Central memory CD8-positive, alpha-beta T cell (primary cell): Measurements from ENCODE around the gene PRMT3.

Experiments used
- ATAC-seq: fragments of 150-1000 bp; cut with Tn5 transposase; replicated peaks from 2 replicates; pipeline ENCODE4 v1.10.0; 2022; ENCODE audit warnings: mild to moderate bottlenecking, moderate FRiP score, moderate number of reproducible peaks; ENCODE audit not compliant: poor library complexity, severe bottlenecking; ENCODE audit errors: extremely low read depth
- DNase-seq, 2 donors: peaks; one replicate each; pipeline ENCODE4 v3.0.0; 2021; ENCODE audit warnings: low spot score in 2 of 2
- H3K27ac Mint-ChIP-seq: one replicate; pipeline ENCODE4 v1.8.0; 2022; ENCODE audit warnings: low read depth, mild to moderate bottlenecking, moderate library complexity, mixed read lengths
- H3K27me3 Mint-ChIP-seq: one replicate; pipeline ENCODE4 v1.8.0; 2022; ENCODE audit warnings: mixed read lengths
- H3K36me3 Mint-ChIP-seq: one replicate; pipeline ENCODE4 v1.8.0; 2022; ENCODE audit warnings: mild to moderate bottlenecking, moderate library complexity, mixed read lengths; ENCODE audit not compliant: insufficient read depth
- H3K4me1 Mint-ChIP-seq: one replicate; pipeline ENCODE4 v1.8.0; 2022; ENCODE audit warnings: mixed read lengths
- H3K4me3 Mint-ChIP-seq: one replicate; pipeline ENCODE4 v1.8.0; 2022; ENCODE audit warnings: mild to moderate bottlenecking, moderate library complexity, mixed read lengths
- H3K9me3 Mint-ChIP-seq: one replicate; pipeline ENCODE4 v1.8.0; 2022; ENCODE audit warnings: mixed read lengths

PRMT3 gene

DNA sequence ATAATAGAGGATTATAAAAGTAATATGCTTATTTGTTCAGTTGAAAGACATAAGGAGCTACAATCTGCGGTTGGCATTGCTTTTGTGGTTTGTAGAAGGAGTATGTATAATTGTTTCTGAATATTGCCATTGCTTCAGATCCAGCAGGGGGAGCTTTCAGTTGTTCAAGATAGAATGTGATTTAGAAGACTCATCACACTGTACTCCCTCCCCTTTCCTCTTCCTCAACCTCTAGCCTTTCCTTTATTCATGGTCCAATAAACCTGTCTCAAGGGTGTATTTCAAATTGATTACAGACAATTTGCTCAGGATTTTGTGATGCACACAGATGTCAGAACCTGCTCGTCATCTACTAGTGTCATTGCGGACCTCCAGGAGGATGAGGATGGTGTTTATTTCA lies 9.8 kb downstream of the PRMT3 start:
- ATAC-seq: peak; percentile 86
- no peaks in the 10 kb centered on the region for H3K9me3 Mint-ChIP-seq
- DNase-seq: no peak
- H3K27ac Mint-ChIP-seq: no peak overlapping the region
- H3K4me1 Mint-ChIP-seq: peaks cover 9% of the 10 kb centered on the region
- no peak overlapping the region for H3K4me3 Mint-ChIP-seq
- H3K36me3 Mint-ChIP-seq: peaks cover 30% of the 10 kb centered on the region
- H3K27me3 Mint-ChIP-seq: no peaks in the 10 kb centered on the region

DNA sequence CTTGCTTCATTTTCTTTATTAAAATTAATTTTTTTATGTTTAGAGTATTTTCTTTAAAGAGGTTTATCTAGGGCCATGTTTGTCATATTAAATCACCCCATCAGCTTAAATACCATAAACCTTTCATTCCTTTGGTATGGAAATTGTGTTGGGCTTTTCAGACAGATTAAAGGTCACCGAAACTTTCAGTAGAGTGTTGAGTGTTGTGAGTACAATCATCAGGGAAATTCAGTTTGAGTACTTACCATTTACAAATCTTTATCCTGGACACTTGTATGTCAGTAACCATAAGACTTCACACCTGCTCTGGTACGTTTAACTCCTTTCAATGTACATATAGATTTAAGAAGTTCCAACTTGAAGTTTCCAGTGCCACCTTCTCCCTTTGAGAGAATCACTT lies 12.0 kb downstream of the PRMT3 start:
- no peak overlapping the region for H3K27ac Mint-ChIP-seq
- H3K9me3 Mint-ChIP-seq: no peaks in the 10 kb centered on the region
- peaks cover 9% of the 10 kb centered on the region for H3K4me1 Mint-ChIP-seq
- no peak for DNase-seq
- ATAC-seq: no peak
- no peak overlapping the region for H3K4me3 Mint-ChIP-seq
- no peaks in the 10 kb centered on the region for H3K27me3 Mint-ChIP-seq
- peaks cover 34% of the 10 kb centered on the region for H3K36me3 Mint-ChIP-seq

GRCh38 chr11:20403059-20403458 lies 15.5 kb downstream of the PRMT3 start:
- H3K36me3 Mint-ChIP-seq: peaks cover 36% of the 10 kb centered on the region
- H3K4me1 Mint-ChIP-seq: no peaks in the 10 kb centered on the region
- no peak for DNase-seq
- no peak overlapping the region for H3K27ac Mint-ChIP-seq
- no peak for ATAC-seq
- H3K27me3 Mint-ChIP-seq: no peaks in the 10 kb centered on the region
- no peak overlapping the region for H3K4me3 Mint-ChIP-seq
- no peaks in the 10 kb centered on the region for H3K9me3 Mint-ChIP-seq

DNA sequence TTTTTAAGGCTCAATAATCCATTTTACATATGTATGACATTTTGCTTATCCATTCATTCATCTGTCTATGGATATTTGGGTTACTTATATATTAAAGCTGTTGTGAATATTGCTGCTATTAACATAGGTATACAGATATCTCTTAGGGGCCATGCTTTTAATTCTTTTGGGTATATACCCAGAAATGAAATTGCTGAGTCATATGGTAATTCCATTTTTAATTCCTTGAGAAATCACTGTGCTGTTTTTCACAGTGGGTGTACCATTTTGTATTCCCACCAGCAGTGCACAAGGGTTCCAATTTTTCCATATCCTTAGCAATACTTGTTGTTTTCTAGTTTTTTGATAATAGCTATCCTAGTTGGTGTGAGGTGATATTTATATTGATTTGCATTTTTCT lies 19.0 kb downstream of the PRMT3 start:
- no peak for ATAC-seq
- H3K4me3 Mint-ChIP-seq: no peak overlapping the region
- no peaks in the 10 kb centered on the region for H3K9me3 Mint-ChIP-seq
- H3K27me3 Mint-ChIP-seq: no peaks in the 10 kb centered on the region
- peaks cover 36% of the 10 kb centered on the region for H3K36me3 Mint-ChIP-seq
- no peak overlapping the region for H3K27ac Mint-ChIP-seq
- no peak for DNase-seq
- H3K4me1 Mint-ChIP-seq: peaks cover 5% of the 10 kb centered on the region

GRCh38 chr11:20407344-20407743 lies 19.8 kb downstream of the PRMT3 start:
- peaks cover 5% of the 10 kb centered on the region for H3K4me1 Mint-ChIP-seq
- ATAC-seq (no peak), DNase-seq (no peak)
- no peaks in the 10 kb centered on the region for H3K9me3 Mint-ChIP-seq
- H3K27ac Mint-ChIP-seq: no peak overlapping the region
- no peaks in the 10 kb centered on the region for H3K27me3 Mint-ChIP-seq
- H3K36me3 Mint-ChIP-seq: peaks cover 34% of the 10 kb centered on the region
- H3K4me3 Mint-ChIP-seq: no peak overlapping the region

- Mint-ChIP-seq H3K4me1 (peaks cover 14% of the 10 kb centered on the region), H3K27ac (no peak overlapping the region), H3K4me3 (no peak overlapping the region), H3K27me3 (no peaks in the 10 kb centered on the region), H3K9me3 (no peaks in the 10 kb centered on the region), H3K36me3 (peaks cover 22% of the 10 kb centered on the region)
- ATAC-seq: no peak
- DNase-seq: no peak
Measured at GRCh38 chr11:20415432-20415831, 27.9 kb downstream of the PRMT3 start.

- DNase-seq (no peak), ATAC-seq (no peak)
- Mint-ChIP-seq H3K4me1 (peaks cover 15% of the 10 kb centered on the region), H3K4me3 (no peak overlapping the region), H3K27ac (no peak overlapping the region), H3K9me3 (no peaks in the 10 kb centered on the region), H3K27me3 (no peaks in the 10 kb centered on the region), H3K36me3 (peaks cover 24% of the 10 kb centered on the region)
Measured at GRCh38 chr11:20417771-20418170, 30.3 kb downstream of the PRMT3 start.

- Mint-ChIP-seq H3K9me3 (no peaks in the 10 kb centered on the region), H3K4me3 (no peak overlapping the region), H3K27me3 (no peaks in the 10 kb centered on the region), H3K4me1 (peaks cover 10% of the 10 kb centered on the region), H3K36me3 (peaks cover 20% of the 10 kb centered on the region), H3K27ac (no peak overlapping the region)
- DNase-seq (no peak), ATAC-seq (no peak)
Measured at GRCh38 chr11:20421946-20422345, 34.4 kb downstream of the PRMT3 start.

GRCh38 chr11:20429216-20429615 lies 41.7 kb downstream of the PRMT3 start:
- H3K27ac Mint-ChIP-seq: peak overlapping the region; percentile 13
- DNase-seq (no peak), ATAC-seq (no peak)
- H3K9me3 Mint-ChIP-seq: no peaks in the 10 kb centered on the region
- no peaks in the 10 kb centered on the region for H3K27me3 Mint-ChIP-seq
- H3K36me3 Mint-ChIP-seq: peaks cover 11% of the 10 kb centered on the region
- H3K4me1 Mint-ChIP-seq: peaks cover 11% of the 10 kb centered on the region
- no peak overlapping the region for H3K4me3 Mint-ChIP-seq

- no peak overlapping the region for H3K4me3 Mint-ChIP-seq
- peaks cover 17% of the 10 kb centered on the region for H3K36me3 Mint-ChIP-seq
- no peaks in the 10 kb centered on the region for H3K9me3 Mint-ChIP-seq
- ATAC-seq: no peak
- no peaks in the 10 kb centered on the region for H3K27me3 Mint-ChIP-seq
- no peak for DNase-seq
- H3K27ac Mint-ChIP-seq: no peak overlapping the region
- peaks cover 26% of the 10 kb centered on the region for H3K4me1 Mint-ChIP-seq
Measured at GRCh38 chr11:20438637-20439036, 51.1 kb downstream of the PRMT3 start.

DNA sequence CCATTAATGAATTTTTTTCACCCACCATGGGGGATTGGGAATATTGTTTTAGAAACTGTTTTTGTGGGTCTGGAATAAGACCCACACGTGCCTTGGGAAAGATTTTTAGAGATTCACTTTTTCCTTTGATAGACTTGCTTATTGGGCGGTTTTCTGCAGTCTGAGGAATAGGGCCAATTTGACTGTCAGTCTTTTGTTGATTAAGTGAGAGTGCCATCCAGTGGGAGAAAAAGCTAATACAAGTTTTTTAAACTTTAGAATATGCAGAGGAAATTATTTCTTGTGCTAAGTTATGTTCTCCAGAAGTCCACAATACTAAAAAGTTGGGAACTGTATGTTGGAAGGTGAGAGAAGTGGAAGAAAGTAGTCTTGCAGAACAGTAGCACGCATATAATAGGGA lies 56.1 kb downstream of the PRMT3 start:
- Mint-ChIP-seq H3K4me1 (peaks cover 10% of the 10 kb centered on the region), H3K9me3 (no peaks in the 10 kb centered on the region), H3K36me3 (peaks cover 11% of the 10 kb centered on the region), H3K4me3 (no peak overlapping the region), H3K27me3 (no peaks in the 10 kb centered on the region), H3K27ac (no peak overlapping the region)
- DNase-seq (no peak), ATAC-seq (no peak)

DNA sequence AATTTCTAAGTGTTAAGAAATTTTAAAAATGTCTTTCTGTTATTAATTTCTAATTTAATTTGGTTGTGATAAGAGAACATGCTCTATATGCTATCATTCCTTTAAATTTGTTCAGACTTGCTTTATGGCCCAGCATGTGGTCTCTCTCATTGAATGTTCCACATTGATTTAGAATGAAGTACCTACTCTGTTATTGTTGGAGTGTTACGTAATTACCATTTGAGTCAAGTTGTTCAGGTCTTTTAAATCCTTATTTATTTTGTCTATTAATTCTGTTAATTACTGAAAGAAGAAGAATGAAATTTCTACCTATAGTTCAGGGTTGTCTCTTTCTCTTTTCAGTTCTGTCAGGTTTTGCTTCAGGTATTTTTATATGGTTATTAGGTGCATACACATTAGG lies 57.0 kb downstream of the PRMT3 start:
- H3K27ac Mint-ChIP-seq: no peak overlapping the region
- ATAC-seq (no peak), DNase-seq (no peak)
- no peaks in the 10 kb centered on the region for H3K9me3 Mint-ChIP-seq
- peaks cover 10% of the 10 kb centered on the region for H3K4me1 Mint-ChIP-seq
- no peak overlapping the region for H3K4me3 Mint-ChIP-seq
- H3K27me3 Mint-ChIP-seq: no peaks in the 10 kb centered on the region
- H3K36me3 Mint-ChIP-seq: peaks cover 11% of the 10 kb centered on the region

DNA sequence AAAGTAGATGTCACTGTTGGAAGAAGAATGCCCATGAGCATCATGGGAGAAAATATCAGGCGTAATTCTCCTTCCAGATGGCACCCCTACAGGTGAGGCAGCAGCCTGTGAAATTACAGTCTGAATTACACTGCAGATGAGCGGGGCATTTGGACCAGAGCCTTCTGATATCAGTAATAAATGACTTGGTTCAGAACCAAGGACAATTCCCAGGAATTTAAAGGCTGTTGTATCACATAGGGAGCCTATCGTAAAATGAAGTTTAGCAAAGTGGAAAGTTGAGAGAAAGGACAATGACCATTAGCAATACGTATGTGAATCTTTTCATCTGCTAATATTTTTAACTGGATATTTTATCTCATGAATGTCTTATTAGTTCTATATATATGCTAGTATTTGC lies 61.3 kb downstream of the PRMT3 start:
- Mint-ChIP-seq H3K9me3 (no peaks in the 10 kb centered on the region), H3K27me3 (no peaks in the 10 kb centered on the region), H3K4me3 (no peak overlapping the region), H3K27ac (no peak overlapping the region), H3K36me3 (peaks cover 9% of the 10 kb centered on the region), H3K4me1 (peaks cover 10% of the 10 kb centered on the region)
- ATAC-seq (no peak), DNase-seq (no peak)

DNA sequence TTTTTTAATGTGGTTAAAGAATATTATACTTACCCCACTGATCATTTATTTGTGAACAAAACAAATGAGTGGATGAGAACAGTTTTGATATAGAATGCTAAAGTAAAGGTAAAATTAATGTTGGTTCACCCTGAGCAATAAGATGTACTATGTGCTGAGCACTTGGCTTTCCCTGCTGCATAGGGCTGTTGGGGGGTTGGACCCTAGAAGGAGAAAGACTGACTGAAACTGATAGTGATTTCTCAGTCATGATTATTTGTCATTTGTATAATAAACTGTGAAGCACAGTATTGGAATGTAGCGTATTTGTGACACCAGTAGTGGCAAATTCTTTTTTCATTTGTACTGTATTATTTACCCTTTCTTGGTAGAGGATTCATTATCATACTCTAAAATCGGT lies 63.3 kb downstream of the PRMT3 start:
- peaks cover 10% of the 10 kb centered on the region for H3K4me1 Mint-ChIP-seq

More for the DNA sequence above, 63.3 kb downstream of the PRMT3 start:
- Mint-ChIP-seq H3K36me3 (peaks cover 6% of the 10 kb centered on the region), H3K27ac (no peak overlapping the region), H3K4me3 (no peak overlapping the region), H3K9me3 (no peaks in the 10 kb centered on the region), H3K27me3 (no peaks in the 10 kb centered on the region)
- DNase-seq: no peak
- no peak for ATAC-seq
